ENCODE data around the gene PRR36.
A peak's percentile ranks its signal among the peaks of the same experiment; 100 is the strongest.

The PRR36 gene

GRCh38 chr19:7871437-7872305, 2.5 kb downstream of the PRR36 start:
- peak; percentile 94 for DNase-seq (ENCODE audit: low spot score)

- no peak for DNase-seq (ENCODE audit: low spot score)
Observed at GRCh38 chr19:7870571-7871436, 3.4 kb downstream of the PRR36 start.

- DNase-seq (ENCODE audit: low spot score), result no peak
Observed at GRCh38 chr19:7869910-7870511, 4.2 kb downstream of the PRR36 start.

GRCh38 chr19:7869453-7869909, 4.7 kb downstream of the PRR36 start:
- DNase-seq (ENCODE audit: low spot score), result peak; percentile 68

DNA sequence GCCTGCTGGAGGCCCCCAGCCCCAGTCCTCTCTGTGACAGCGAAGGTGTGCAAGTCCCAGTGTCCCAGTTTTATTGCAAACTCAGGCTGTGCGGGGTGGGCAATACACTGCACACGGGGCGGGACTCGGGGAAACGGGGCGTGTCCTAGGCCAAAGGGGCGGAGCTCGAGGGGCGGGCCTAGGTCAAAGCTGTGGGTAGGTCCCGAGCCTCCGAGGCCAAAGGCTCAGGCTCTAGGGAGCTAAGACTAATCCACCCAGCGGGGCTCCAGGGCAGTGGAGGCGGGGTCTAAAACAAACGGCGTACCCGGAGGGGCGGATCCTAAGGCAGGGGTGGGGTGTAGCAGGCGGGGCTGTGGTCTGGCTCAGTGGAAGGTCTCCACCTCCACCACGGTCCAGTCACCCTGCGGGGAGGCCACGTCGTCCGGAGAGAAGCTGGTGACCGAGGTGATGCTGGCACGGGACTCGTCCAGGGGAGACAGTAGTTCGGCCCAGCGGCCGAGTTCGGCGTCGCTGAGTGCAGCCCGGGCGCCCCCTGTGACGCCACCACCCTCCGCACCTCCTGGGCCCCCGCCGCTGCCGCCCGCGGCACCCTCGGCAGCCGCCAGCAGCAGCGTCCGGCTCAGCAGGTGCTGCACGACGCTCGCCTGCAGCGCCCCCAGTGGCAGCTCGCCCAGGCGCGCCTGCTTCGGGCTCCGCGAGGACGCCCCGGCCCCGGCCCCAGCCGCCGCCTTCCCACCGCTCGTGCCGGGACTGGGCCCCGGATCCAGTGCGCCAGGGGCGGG, 5.3 kb downstream of the PRR36 start:
- DNase-seq (ENCODE audit: low spot score), result peak; percentile 85

- DNase-seq (ENCODE audit: low spot score), result no peak
Observed at GRCh38 chr19:7868326-7868670, 5.9 kb downstream of the PRR36 start.

DNA sequence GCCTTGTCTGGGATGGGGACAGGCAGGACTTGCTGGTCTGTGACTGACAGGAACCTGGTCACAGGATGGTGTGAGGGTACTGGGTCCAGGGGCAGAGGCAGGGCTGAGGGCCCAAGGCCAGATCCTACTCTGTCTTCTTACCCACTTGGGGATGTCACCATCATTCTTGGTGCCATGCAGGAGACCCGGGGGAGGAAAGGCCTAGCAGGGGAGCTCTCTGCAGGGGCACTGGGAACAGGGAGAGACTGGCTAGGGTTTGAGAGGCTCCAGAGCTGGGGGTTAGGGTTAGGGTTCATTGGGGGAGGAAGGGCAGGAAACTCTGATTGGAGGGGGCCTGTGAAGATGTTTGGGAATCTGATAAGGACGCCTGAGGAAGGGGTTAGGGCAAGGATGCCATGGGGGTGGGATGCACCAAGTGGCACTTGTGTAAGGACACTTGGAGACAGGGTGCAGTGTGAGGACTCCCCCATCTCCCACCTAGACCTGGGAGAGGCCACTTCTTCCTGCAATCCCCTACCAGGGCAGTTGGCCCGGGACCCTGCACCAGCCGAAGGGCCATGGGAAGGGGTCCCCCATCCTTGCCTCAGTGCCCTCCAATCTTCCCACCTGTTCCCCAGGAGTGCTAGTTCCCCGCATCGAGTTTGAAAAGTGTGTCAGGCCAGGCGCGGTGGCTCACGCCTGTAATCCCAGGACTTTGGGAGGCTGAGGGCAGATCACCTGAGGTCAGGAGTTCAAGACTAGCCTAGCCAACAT, 6.9 kb downstream of the PRR36 start:
- DNase-seq (ENCODE audit: low spot score), result no peak

GRCh38 chr19:7866399-7867091, 7.6 kb downstream of the PRR36 start:
- no peak for DNase-seq (ENCODE audit: low spot score)

DNA sequence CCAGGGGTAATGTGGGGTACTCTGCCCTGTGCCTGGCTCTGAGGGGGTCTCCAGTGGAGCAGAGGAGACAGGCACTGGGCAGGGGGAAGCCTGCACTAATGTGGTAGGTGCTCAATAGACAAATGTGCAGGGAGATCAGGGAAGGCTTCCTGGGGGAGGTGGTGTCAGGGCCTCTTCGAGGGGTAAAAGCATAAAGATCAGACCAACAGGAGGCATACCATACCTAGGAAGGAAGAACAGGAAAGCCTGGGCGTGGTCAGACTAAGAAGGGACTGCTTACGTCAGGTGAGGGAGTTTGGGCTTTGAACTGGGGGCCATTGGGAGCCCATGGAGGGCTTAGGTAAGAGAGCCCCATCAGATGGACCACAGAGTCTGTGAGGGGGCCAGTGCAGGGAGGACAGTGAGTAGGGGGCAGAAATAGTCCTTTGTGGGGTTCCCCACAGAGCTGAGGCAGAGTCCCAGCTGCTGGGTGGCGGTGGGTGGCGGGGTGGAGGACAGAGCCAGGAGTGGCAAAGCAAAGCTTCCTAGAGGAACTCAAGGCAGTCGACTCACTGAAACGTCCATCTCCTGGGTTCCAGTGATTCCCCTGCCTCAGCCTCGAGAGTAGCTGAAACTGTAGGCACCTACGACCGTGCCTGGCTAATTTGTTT, 8.8 kb downstream of the PRR36 start:
- no peak for DNase-seq (ENCODE audit: low spot score)

DNA sequence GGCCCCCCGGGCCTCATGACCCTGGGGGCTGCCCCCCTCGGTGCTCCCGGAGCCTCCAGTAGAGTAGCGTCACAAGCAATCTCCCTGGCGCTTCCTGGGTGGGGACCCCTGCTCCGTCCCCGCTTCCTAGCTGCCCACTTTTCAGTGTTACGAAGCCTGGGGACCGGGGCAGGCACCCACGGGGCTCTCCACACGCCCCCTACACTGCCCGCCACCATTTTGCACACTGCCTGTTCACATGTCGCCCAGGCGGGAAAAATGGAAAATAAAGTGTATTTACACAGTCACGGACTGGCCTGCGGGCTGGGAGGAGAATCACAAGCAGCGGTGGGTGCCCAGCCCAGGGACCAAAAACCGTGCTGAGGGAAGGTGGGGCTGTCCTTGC, 9.5 kb downstream of the PRR36 start:
- DNase-seq (ENCODE audit: low spot score), result no peak

DNA sequence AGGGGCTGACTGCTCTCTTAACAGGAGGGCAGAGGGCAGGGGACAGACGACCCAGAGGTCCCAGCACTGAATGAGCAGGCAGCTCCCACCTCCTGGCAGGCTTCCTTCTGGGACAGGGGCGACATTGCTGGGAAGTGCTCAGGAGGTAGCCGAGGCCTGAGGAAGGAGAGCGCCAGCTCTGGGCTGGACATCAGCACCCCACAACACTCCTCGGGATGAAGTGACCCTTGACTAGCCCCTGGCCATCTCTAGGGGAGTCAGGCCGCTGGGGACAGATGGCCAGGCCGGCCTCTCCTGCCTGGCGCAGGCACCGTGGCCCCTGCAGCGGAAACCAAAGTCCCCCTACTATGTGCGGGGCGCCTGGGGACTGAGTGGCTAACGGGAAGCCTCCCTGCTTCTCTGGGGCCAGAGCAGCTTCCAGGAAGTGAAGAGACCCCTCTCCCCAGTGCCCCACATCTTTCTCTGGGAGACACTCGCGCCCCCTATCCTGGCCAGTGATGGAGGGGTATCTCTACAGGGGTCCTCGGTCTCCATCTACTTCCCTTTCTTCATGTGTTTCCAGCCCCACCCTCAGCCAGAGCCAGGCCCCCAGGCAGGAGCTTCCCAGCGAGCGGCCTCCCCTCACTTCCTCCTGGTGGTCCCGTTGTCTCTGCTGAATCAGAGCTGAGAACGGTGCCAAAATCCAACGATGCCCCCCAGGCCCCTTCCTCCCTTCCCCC, 10.1 kb downstream of the PRR36 start:
- DNase-seq (ENCODE audit: low spot score), result no peak

DNA sequence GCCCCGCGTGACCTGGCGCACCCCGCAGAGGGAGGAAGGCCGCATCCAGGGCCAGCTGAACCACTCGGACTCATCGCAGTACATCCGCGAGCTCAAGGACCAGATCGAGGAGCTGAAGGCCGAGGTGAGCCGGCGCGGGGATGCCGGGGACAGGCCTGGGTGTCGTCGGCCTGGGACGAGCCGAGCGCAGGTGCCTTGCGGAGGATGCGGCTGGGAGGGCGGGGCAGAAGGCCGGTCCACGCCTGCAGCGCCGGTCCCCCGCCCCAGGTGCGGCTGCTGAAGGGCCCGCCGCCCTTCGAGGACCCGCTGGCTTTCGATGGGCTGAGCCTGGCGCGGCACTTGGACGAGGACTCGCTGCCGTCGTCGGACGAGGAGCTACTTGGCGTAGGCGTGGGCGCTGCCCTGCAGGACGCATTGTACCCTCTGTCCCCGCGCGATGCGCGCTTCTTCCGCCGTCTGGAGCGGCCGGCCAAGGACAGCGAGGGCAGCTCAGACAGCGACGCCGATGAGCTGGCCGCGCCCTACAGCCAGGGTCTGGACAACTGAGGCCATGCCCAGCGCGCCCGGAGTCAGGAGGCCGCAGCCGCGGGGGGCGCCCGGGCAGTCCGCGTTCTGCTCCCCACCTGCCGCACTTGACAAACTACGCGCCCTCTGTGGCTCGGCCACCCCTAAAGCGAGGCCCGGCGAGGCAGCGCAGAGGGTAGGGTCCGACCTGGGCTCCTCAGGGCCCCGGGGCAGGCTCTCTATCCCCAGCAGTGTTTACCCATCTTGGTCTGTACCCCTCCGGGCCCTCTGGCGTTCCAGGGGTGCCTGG, 10.8 kb downstream of the PRR36 start:
- DNase-seq (ENCODE audit: low spot score), result no peak

DNA sequence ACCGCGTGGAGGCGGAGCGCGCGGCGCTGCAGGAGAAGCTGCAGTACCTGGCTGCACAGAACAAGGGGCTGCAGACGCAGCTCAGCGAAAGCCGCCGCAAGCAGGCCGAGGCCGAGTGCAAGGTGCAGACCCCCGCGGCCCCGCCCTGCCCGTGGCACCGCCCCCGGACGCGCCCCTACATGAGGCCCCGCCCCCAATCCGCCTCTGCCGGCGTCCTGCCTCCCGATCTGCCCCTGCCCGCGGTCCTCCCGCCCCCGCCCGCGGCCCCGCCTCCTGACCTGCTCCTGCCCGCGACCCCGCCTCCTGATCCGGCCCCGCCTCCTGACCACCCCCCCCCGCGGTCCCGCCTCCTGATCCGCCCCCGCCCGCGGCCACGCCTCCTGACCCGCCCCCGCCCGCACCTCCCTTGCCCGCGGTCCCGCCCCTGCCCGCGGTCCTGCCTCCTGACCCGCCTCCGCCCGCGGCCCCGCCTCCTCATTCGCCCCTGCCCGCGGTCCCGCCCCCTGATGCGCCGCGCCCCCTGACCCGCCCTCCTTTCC, 11.7 kb downstream of the PRR36 start:
- DNase-seq (ENCODE audit: low spot score), result peak; percentile 82

DNA sequence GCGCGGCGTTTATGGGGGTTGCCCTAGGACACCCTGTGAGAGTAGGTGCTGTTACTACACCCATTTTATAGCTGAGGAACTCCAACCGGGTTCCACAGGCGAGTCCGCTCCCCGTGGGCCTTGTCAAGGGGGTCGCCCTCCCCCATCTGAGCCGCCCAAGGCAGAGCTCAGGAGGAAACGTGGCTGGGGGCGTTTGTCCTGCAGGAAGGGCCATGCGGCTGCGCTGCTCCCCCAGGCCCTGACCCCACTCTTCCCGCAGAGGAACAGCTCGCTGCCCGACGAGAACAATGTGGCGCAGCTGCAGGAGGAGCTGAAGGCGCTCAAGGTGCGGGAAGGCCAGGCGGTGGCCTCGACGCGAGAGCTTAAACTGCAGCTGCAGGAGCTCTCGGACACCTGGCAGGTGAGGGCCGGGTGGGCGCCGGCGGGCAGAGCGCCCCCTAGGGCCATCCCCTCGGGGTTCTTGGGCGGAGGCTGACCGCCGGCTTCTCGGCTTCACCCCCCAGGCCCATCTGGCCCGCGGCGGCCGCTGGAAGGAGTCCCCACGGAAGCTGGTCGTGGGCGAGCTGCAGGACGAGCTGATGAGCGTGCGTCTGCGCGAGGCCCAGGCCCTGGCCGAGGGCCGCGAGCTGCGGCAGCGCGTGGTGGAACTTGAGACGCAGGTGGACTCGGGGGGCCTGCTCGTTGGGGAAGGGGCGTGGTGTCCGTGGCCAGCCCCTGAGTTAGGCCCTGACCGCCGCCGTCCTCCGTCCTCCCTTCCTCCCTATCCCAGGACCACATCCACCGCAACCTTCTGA, 12.4 kb downstream of the PRR36 start:
- DNase-seq (ENCODE audit: low spot score), result no peak

DNA sequence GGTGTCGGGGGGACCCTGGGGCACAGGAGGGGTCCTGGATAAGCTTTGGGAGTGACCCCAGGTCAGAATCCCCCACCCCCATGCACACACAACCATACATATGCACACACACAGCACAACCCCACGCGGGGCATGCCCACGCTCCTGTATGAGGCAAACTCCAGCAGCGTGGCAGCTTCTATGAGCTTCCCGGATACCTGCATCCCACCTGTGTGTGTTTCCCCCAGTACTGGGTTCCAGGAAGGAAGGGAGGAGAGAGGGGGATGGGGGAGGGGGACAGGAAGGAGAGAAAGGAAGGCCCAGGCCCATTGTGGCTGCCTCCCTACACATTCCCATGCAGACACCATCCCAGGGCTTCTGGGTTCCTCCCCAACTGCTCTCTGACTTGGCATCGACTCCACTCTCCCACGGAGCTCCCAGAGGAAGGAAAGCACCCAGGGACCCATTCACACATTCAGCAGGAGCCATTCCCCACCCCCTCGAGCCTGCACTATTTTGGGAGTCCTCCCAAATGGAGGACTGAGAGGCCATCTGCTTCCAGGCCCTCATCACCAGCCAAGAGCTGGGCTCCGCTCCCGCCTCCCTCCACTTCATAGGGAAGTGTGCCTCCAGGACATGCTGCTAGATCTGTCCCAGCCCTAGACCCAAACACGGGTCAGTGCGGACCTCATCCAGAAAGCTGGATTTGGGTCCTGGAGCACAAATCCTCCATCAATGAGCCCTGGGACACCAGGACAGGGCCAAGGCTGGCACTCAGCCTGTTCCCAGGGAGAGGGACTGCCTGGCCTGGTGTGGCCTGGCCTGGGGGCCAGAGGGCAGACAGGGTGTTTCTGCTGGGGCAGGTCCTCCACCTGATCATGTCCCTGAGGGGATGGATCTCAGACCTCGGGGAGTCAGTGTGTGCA, 13.2 kb downstream of the PRR36 start:
- DNase-seq (ENCODE audit: low spot score), result no peak
